Mesendoderm (in vitro differentiated cells): ENCODE measurements around the gene ABCA5.
"Not testable (repeated sequence)": the region's sequence is repeated elsewhere in the genome, so short reads cannot be mapped to it uniquely, and the experiment has no call there.

Experiments
- DNase-seq: peaks from one replicate; pipeline ENCODE4 v3.0.0; 2013
- H2AK5ac ChIP-seq: 2 replicates; pipeline ENCODE4 v1.6.1; 2013; ENCODE audit warnings: low read length, inconsistent platforms
- H2BK120ac ChIP-seq: 2 replicates; pipeline ENCODE4 v1.6.1; 2013; ENCODE audit warnings: low read depth, mild to moderate bottlenecking, low read length, moderate library complexity, mixed read lengths
- H2BK15ac ChIP-seq: replicated peaks from 2 replicates; pipeline ENCODE4 v1.6.1; 2013; ENCODE audit warnings: low read depth, mild to moderate bottlenecking, moderate library complexity
- H2BK5ac ChIP-seq: 2 replicates; pipeline ENCODE4 v1.6.1; 2013; ENCODE audit warnings: low read length, inconsistent platforms
- H3K18ac ChIP-seq: 2 replicates; pipeline ENCODE4 v1.6.1; 2013; ENCODE audit warnings: mild to moderate bottlenecking, low read length, mixed read lengths
- H3K23ac ChIP-seq: one replicate; pipeline ENCODE4 v1.6.1; 2013; ENCODE audit warnings: low read length
- H3K27ac ChIP-seq: 2 replicates; pipeline ENCODE4 v1.5.1; 2013; ENCODE audit warnings: low read depth, mild to moderate bottlenecking, inconsistent platforms, low read length, moderate library complexity
- H3K27me3 ChIP-seq: 2 replicates; pipeline ENCODE4 v1.6.1; 2013; ENCODE audit warnings: low read length, control low read depth, mild to moderate bottlenecking, inconsistent platforms; ENCODE audit not compliant: insufficient read depth, poor library complexity
- H3K36me3 ChIP-seq: 2 replicates; pipeline ENCODE4 v1.6.1; 2013; ENCODE audit warnings: low read length, inconsistent platforms; ENCODE audit not compliant: control insufficient read depth, insufficient read depth
- H3K4ac ChIP-seq: one replicate; pipeline ENCODE4 v1.6.1; 2013; ENCODE audit warnings: low read depth, mild to moderate bottlenecking, low read length, moderate library complexity
- H3K4me1 ChIP-seq: 2 replicates; pipeline ENCODE4 v1.6.1; 2013; ENCODE audit warnings: low read depth, low read length, inconsistent platforms; ENCODE audit not compliant: control insufficient read depth
- H3K4me2 ChIP-seq: 2 replicates; pipeline ENCODE4 v1.6.1; 2013; ENCODE audit warnings: low read length
- H3K4me3 ChIP-seq: 2 replicates; pipeline ENCODE4 v1.5.1; 2013; ENCODE audit warnings: mild to moderate bottlenecking, low read length
- H3K56ac ChIP-seq: one replicate; pipeline ENCODE4 v1.6.1; 2013; ENCODE audit warnings: low read length
- H3K79me1 ChIP-seq: 2 replicates; pipeline ENCODE4 v1.6.1; 2013; ENCODE audit warnings: low read length, inconsistent platforms
- H3K79me2 ChIP-seq: 2 replicates; pipeline ENCODE4 v1.6.1; 2013; ENCODE audit warnings: mild to moderate bottlenecking, low read length; ENCODE audit not compliant: control insufficient read depth, insufficient read depth
- H3K9ac ChIP-seq: 2 replicates; pipeline ENCODE4 v1.6.1; 2013; ENCODE audit warnings: low read length, inconsistent platforms
- H4K5ac ChIP-seq: one replicate; pipeline ENCODE4 v1.6.1; 2013; ENCODE audit warnings: low read length
- H4K8ac ChIP-seq: one replicate; pipeline ENCODE4 v1.6.1; 2013; ENCODE audit warnings: low read depth, mild to moderate bottlenecking, control low read depth, low read length, moderate library complexity
- WGBS: extraction: QIAGEN DNeasy Blood & Tissue Kit; methylation state at CpG from one replicate; pipeline ENCODE4 v1.1.7; 2013; ENCODE audit warnings: low lambda C conversion rate, missing lambda C conversion rate; ENCODE audit not compliant: insufficient coverage; ENCODE audit errors: extremely low coverage; 5-methylcytosine and 5-hydroxymethylcytosine counted together

ABCA5 gene

GRCh38 chr17:69305177-69305576, 21.8 kb downstream of the ABCA5 start:
- H3K4me2 ChIP-seq = no peak overlapping the region
- H3K79me2 ChIP-seq = no peaks in the 10 kb centered on the region
- H3K4me3 ChIP-seq = no peak overlapping the region
- H2BK15ac ChIP-seq = no peak overlapping the region
- no CpG with 5 or more reads among the region's 2 CpGs for WGBS
- no peaks in the 10 kb centered on the region for H3K36me3 ChIP-seq
- H2BK5ac ChIP-seq = no peak overlapping the region
- H3K18ac ChIP-seq = no peak overlapping the region
- H2BK120ac ChIP-seq = no peak overlapping the region
- no peaks in the 10 kb centered on the region for H3K4me1 ChIP-seq
- DNase-seq = no peak
- no peak overlapping the region for H3K9ac ChIP-seq
- no peaks in the 10 kb centered on the region for H3K79me1 ChIP-seq
- H3K56ac ChIP-seq = no peak overlapping the region
- H4K8ac ChIP-seq = no peak overlapping the region
- no peak overlapping the region for H4K5ac ChIP-seq
- no peak overlapping the region for H2AK5ac ChIP-seq
- H3K4ac ChIP-seq = no peak overlapping the region
- no peak overlapping the region for H3K27ac ChIP-seq
- H3K23ac ChIP-seq = no peak overlapping the region
- H3K27me3 ChIP-seq = no peaks in the 10 kb centered on the region

- Histone ChIP-seq H3K4me2 (no peak overlapping the region), H2BK120ac (no peak overlapping the region), H3K56ac (no peak overlapping the region), H4K5ac (no peak overlapping the region), H3K18ac (no peak overlapping the region), H2AK5ac (no peak overlapping the region), H3K4me3 (no peak overlapping the region), H3K9ac (no peak overlapping the region), H3K23ac (no peak overlapping the region), H3K4ac (no peak overlapping the region), H3K79me1 (no peaks in the 10 kb centered on the region), H3K36me3 (no peaks in the 10 kb centered on the region), H3K27me3 (no peaks in the 10 kb centered on the region), H3K27ac (no peak overlapping the region), H3K79me2 (no peaks in the 10 kb centered on the region), H4K8ac (no peak overlapping the region), H3K4me1 (no peaks in the 10 kb centered on the region), H2BK5ac (no peak overlapping the region), H2BK15ac (no peak overlapping the region)
- DNase-seq = no peak
- WGBS = no CpG with 5 or more reads among the region's 1 CpG
Observed at GRCh38 chr17:69302682-69303081, 24.3 kb downstream of the ABCA5 start.

- no peak overlapping the region for H3K23ac ChIP-seq
- no peak overlapping the region for H3K27ac ChIP-seq
- H2BK120ac ChIP-seq = no peak overlapping the region
- H3K79me1 ChIP-seq = no peaks in the 10 kb centered on the region
- DNase-seq = no peak
- no peaks in the 10 kb centered on the region for H3K79me2 ChIP-seq
- no peak overlapping the region for H3K18ac ChIP-seq
- no peak overlapping the region for H4K8ac ChIP-seq
- no peak overlapping the region for H3K9ac ChIP-seq
- no peak overlapping the region for H2AK5ac ChIP-seq
- no peak overlapping the region for H2BK15ac ChIP-seq
- H3K27me3 ChIP-seq = no peaks in the 10 kb centered on the region
- no peaks in the 10 kb centered on the region for H3K36me3 ChIP-seq
- no peak overlapping the region for H3K4me2 ChIP-seq
- no peak overlapping the region for H3K4ac ChIP-seq
- no peak overlapping the region for H3K56ac ChIP-seq
- H4K5ac ChIP-seq = no peak overlapping the region
- no peaks in the 10 kb centered on the region for H3K4me1 ChIP-seq
- H3K4me3 ChIP-seq = no peak overlapping the region
- WGBS = no CpG with 5 or more reads among the region's 3 CpGs
- H2BK5ac ChIP-seq = no peak overlapping the region
Observed at GRCh38 chr17:69300222-69300621, 26.7 kb downstream of the ABCA5 start.

- H3K79me2 ChIP-seq, H2BK5ac ChIP-seq, H4K5ac ChIP-seq, H3K27me3 ChIP-seq, H3K56ac ChIP-seq, H3K36me3 ChIP-seq, H3K79me1 ChIP-seq, H3K23ac ChIP-seq, H3K9ac ChIP-seq, H2AK5ac ChIP-seq, H3K27ac ChIP-seq, H2BK15ac ChIP-seq, H3K4me3 ChIP-seq, H4K8ac ChIP-seq, H3K4me1 ChIP-seq, H3K18ac ChIP-seq, DNase-seq, H3K4me2 ChIP-seq, H2BK120ac ChIP-seq, H3K4ac ChIP-seq: not testable (repeated sequence)
- WGBS = no CpG with 5 or more reads among the region's 3 CpGs
Observed at GRCh38 chr17:69298120-69298722, 28.7 kb downstream of the ABCA5 start.

- Histone ChIP-seq H3K36me3 (no peaks in the 10 kb centered on the region), H2BK120ac (no peak overlapping the region), H3K56ac (no peak overlapping the region), H3K4me1 (no peaks in the 10 kb centered on the region), H2BK15ac (no peak overlapping the region), H3K4me2 (no peak overlapping the region), H4K5ac (no peak overlapping the region), H3K23ac (no peak overlapping the region), H2AK5ac (no peak overlapping the region), H3K4ac (no peak overlapping the region), H4K8ac (no peak overlapping the region), H3K27me3 (no peaks in the 10 kb centered on the region), H3K79me1 (no peaks in the 10 kb centered on the region), H3K9ac (no peak overlapping the region), H3K18ac (no peak overlapping the region), H3K79me2 (no peaks in the 10 kb centered on the region), H3K4me3 (no peak overlapping the region), H2BK5ac (no peak overlapping the region), H3K27ac (no peak overlapping the region)
- DNase-seq = no peak
- no CpG with 5 or more reads among the region's 1 CpG for WGBS
Observed at GRCh38 chr17:69287168-69287567, 39.8 kb downstream of the ABCA5 start.

GRCh38 chr17:69286257-69286656, 40.7 kb downstream of the ABCA5 start:
- no peak overlapping the region for H3K9ac ChIP-seq
- H3K4me3 ChIP-seq = no peak overlapping the region
- H3K4ac ChIP-seq = no peak overlapping the region
- no peak overlapping the region for H3K18ac ChIP-seq
- no peak for DNase-seq
- H3K79me1 ChIP-seq = no peaks in the 10 kb centered on the region
- H4K5ac ChIP-seq = no peak overlapping the region
- H2BK15ac ChIP-seq = no peak overlapping the region
- no peaks in the 10 kb centered on the region for H3K27me3 ChIP-seq
- no peak overlapping the region for H4K8ac ChIP-seq
- no peak overlapping the region for H2BK5ac ChIP-seq
- no peak overlapping the region for H3K56ac ChIP-seq
- H3K79me2 ChIP-seq = no peaks in the 10 kb centered on the region
- H2AK5ac ChIP-seq = no peak overlapping the region
- no peak overlapping the region for H3K23ac ChIP-seq
- no peaks in the 10 kb centered on the region for H3K36me3 ChIP-seq
- H3K27ac ChIP-seq = no peak overlapping the region
- H2BK120ac ChIP-seq = no peak overlapping the region
- H3K4me1 ChIP-seq = no peaks in the 10 kb centered on the region
- H3K4me2 ChIP-seq = no peak overlapping the region
